ENCODE results near the gene FNDC3B. TPM values are rescaled to one million over a fixed set of nuclear protein-coding genes. Genes with fewer than 3 reads are reported as not detected.
A peak's percentile ranks its signal among the peaks of the same experiment; 100 is the strongest.

Gene FNDC3B
- total and polyA plus RNA-seq, 7 donors: 16.2 to 93.9 (median 50.3) TPM

GRCh38 chr3:172333042-172333377 is 293.6 kb downstream of the FNDC3B start:
- Histone ChIP-seq H3K4me3 (no peak overlapping the region), H3K27ac (peak overlapping the region in 2 of 4 donors; percentile 24 to 53), H3K4me1 (peaks cover 0 to 6% (median 3%) of the 10 kb centered on the region in 4 donors), H3K27me3 (no peaks in the 10 kb centered on the region), H3K36me3 (peaks cover 0 to 86% (median 17%) of the 10 kb centered on the region in 4 donors), H3K9me3 (no peaks in the 10 kb centered on the region)
- TF ChIP-seq EP300 (IDR thresholded peaks at IDR 0.05) (no peak), POLR2A (IDR thresholded peaks at IDR 0.05) (no peak), CTCF (IDR thresholded peaks at IDR 0.05) (no peak), POLR2AphosphoS5 (IDR thresholded peaks at IDR 0.05) (no peak)
- intact Hi-C loops (cut with DNase I): loop anchor here (5.0 to 10.0 kb wide), 4 partner anchors 46 to 498 kb away; no protein-coding TSS in a partner anchor
- no peak for DNase-seq

GRCh38 chr3:172333692-172334457 is 294.5 kb downstream of the FNDC3B start:
- Histone ChIP-seq H3K4me1 (peaks cover 0 to 6% (median 3%) of the 10 kb centered on the region in 4 donors), H3K27me3 (no peaks in the 10 kb centered on the region), H3K4me3 (no peak overlapping the region), H3K27ac (no peak overlapping the region), H3K36me3 (peaks cover 0 to 85% (median 17%) of the 10 kb centered on the region in 4 donors), H3K9me3 (no peaks in the 10 kb centered on the region)
- TF ChIP-seq POLR2AphosphoS5 (IDR thresholded peaks at IDR 0.05): no peak
- no peak for TF ChIP-seq CTCF (IDR thresholded peaks at IDR 0.05)
- TF ChIP-seq POLR2A (IDR thresholded peaks at IDR 0.05): no peak
- no peak for TF ChIP-seq EP300 (IDR thresholded peaks at IDR 0.05)
- intact Hi-C loops (cut with DNase I): loop anchor here (5.0 to 10.0 kb wide), 4 partner anchors 47 to 499 kb away; no protein-coding TSS in a partner anchor
- DNase-seq: no peak
- 86 to 89% methylated on average over 7 of the region's 7 CpGs for WGBS, 2 donors

GRCh38 chr3:172334671-172335207 is 295.4 kb downstream of the FNDC3B start:
- DNase-seq: no peak
- no peak for TF ChIP-seq POLR2AphosphoS5 (IDR thresholded peaks at IDR 0.05)
- no peak for TF ChIP-seq EP300 (IDR thresholded peaks at IDR 0.05)
- no peak for TF ChIP-seq POLR2A (IDR thresholded peaks at IDR 0.05)
- TF ChIP-seq CTCF (IDR thresholded peaks at IDR 0.05): no peak
- Histone ChIP-seq H3K36me3 (peaks cover 0 to 85% (median 16%) of the 10 kb centered on the region in 4 donors), H3K27ac (no peak overlapping the region), H3K9me3 (no peaks in the 10 kb centered on the region), H3K4me3 (no peak overlapping the region), H3K27me3 (no peaks in the 10 kb centered on the region), H3K4me1 (peaks cover 0 to 6% (median 3%) of the 10 kb centered on the region in 4 donors)
- 93 to 95% methylated on average over 7 of the region's 7 CpGs for WGBS, 2 donors
- intact Hi-C loops (cut with DNase I): loop anchor here (5.0 to 10.0 kb wide), 4 partner anchors 47 to 500 kb away; no protein-coding TSS in a partner anchor

DNA sequence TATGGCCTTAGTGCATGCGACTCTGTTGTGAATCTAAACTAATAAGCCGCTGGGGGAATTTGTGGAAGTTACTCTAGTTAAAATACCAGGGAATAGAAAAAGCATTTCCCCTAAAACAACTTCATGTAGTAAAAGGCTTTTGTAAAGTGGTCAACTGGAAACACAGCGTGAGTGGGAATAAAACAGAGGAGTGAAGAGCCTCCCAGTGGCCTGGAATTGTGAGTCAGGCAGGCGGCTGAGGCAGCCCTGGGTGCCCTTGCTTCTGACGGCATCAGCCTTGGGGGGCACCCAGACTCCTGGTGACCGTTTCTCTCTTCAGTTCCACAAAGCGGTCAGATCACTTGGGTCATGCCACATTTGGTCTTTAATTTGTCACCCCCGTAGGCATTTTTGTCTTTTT is 300.5 kb downstream of the FNDC3B start:
- intact Hi-C loops (cut with DNase I): loop anchor here (2.0 to 10.0 kb wide), 4 partner anchors 303 to 693 kb away; partner anchors contain the start of gene FNDC3B
- no peak for DNase-seq

GRCh38 chr3:172340583-172340982 is 301.2 kb downstream of the FNDC3B start:
- intact Hi-C loops (cut with DNase I): loop anchor here (2.0 to 5.0 kb wide), 2 partner anchors 303 to 694 kb away; partner anchors contain the start of gene FNDC3B
- no peak overlapping the region for H3K27ac ChIP-seq
- TF ChIP-seq EP300 (IDR thresholded peaks at IDR 0.05): no peak
- no peak for TF ChIP-seq POLR2AphosphoS5 (IDR thresholded peaks at IDR 0.05)
- TF ChIP-seq POLR2A (IDR thresholded peaks at IDR 0.05): no peak
- TF ChIP-seq CTCF (IDR thresholded peaks at IDR 0.05): no peak
- WGBS, 2 donors: 85 to 90% methylated on average over 5 of the region's 5 CpGs
- H3K4me3 ChIP-seq: no peak overlapping the region
- H3K9me3 ChIP-seq: no peaks in the 10 kb centered on the region
- H3K36me3 ChIP-seq: peaks cover 0 to 88% (median 16%) of the 10 kb centered on the region in 4 donors
- H3K27me3 ChIP-seq: no peaks in the 10 kb centered on the region
- H3K4me1 ChIP-seq: no peaks in the 10 kb centered on the region
- DNase-seq: no peak

More for the DNA sequence above, 300.5 kb downstream of the FNDC3B start:
- H3K9me3 ChIP-seq: no peaks in the 10 kb centered on the region
- H3K27me3 ChIP-seq: no peaks in the 10 kb centered on the region
- H3K36me3 ChIP-seq: peaks cover 0 to 88% (median 12%) of the 10 kb centered on the region in 4 donors
- no peak overlapping the region for H3K4me3 ChIP-seq
- no peak for TF ChIP-seq POLR2A (IDR thresholded peaks at IDR 0.05)
- no peak for TF ChIP-seq POLR2AphosphoS5 (IDR thresholded peaks at IDR 0.05)
- no peaks in the 10 kb centered on the region for H3K4me1 ChIP-seq
- no peak overlapping the region for H3K27ac ChIP-seq
- WGBS, 2 donors: 93 to 95% methylated on average over 8 of the region's 8 CpGs
